Upper lobe of left lung (tissue), 6 donors: ENCODE results near the gene APOL3. TPM values are rescaled to one million over a fixed set of nuclear protein-coding genes. Genes with fewer than 3 reads are reported as not detected.
A peak's percentile ranks its signal among the peaks of the same experiment; 100 is the strongest.
"Not testable (repeated sequence)": the region's sequence is repeated elsewhere in the genome, so short reads cannot be mapped to it uniquely, and the experiment has no call there.

Experiments used
- ATAC-seq, 2 donors: fragments of 200-7000 bp; cut with Tn5 transposase; one replicate each; pipeline ENCODE4 v1.9.1; 2022; ENCODE audit warnings: mild to moderate bottlenecking in 2 of 2, moderate library complexity in 2 of 2; ENCODE audit not compliant: low FRiP score in 2 of 2
- DNase-seq, 2 donors: peaks; one replicate each; pipeline ENCODE4 v3.0.0-alpha.2; 2019 to 2020
- H3K27ac ChIP-seq, 4 donors: fragments of 200-600 bp; sonication (generic); one replicate each; pipeline ENCODE4 v1.5.1; 2016 to 2019
- H3K27me3 ChIP-seq, 4 donors: fragments of 200-600 bp; sonication (generic); one replicate each; pipeline ENCODE4 v1.5.1; 2017 to 2019
- H3K36me3 ChIP-seq, 4 donors: fragments of 200-600 bp; sonication (generic); one replicate each; pipeline ENCODE4 v1.5.1; 2016 to 2019
- H3K4me1 ChIP-seq, 4 donors: fragments of 200-600 bp; sonication (generic); one replicate each; pipeline ENCODE4 v1.5.1; 2018 to 2019
- H3K4me3 ChIP-seq, 4 donors: fragments of 200-600 bp; sonication (generic); one replicate each; pipeline ENCODE4 v1.5.1; 2017 to 2019; ENCODE audit warnings: mild to moderate bottlenecking in 2 of 4, moderate library complexity in 1 of 4
- H3K9me3 ChIP-seq, 4 donors: fragments of 200-600 bp; sonication (generic); one replicate each; pipeline ENCODE4 v1.5.1; 2018 to 2019
- EP300 ChIP-seq, 4 donors: sonication (generic); formaldehyde crosslinking; IDR thresholded peaks; one replicate each; pipeline ENCODE4 v1.5.1; 2017; ENCODE audit warnings: antibody characterized with exemption in 4 of 4, control low read depth in 2 of 4
- POLR2A ChIP-seq, 4 donors: fragments of 450-650 bp; IDR thresholded peaks; one replicate each; pipeline ENCODE4 v1.5.1; 2016 to 2017; ENCODE audit warnings: antibody characterized with exemption in 4 of 4, mild to moderate bottlenecking in 2 of 4
- POLR2AphosphoS5 ChIP-seq, 2 donors: sonication (generic); formaldehyde crosslinking; IDR thresholded peaks; one replicate each; pipeline ENCODE4 v1.5.1; 2017; ENCODE audit warnings: antibody characterized with exemption in 2 of 2
- WGBS, 2 donors: methylation state at CpG; one replicate each; pipeline ENCODE4 v1.1.5; 2017 to 2018; 5-methylcytosine and 5-hydroxymethylcytosine counted together
- total RNA-seq, 6 donors: library from RNA; depleted of rRNA in 4 of 6; stranded (reverse); fragments of >200 nt in 4 of 6; gene quantifications; one replicate each; pipeline versions ENCODE4 v1.1.0 to v1.2.1, GENCODE V29; 2016 to 2021
- TF ChIP-seq, protein P1 (sequence below), 6 experiments: fragments of 450-650 bp in 4 of 6; fragments of 200-600 bp in 2 of 6; sonication (generic) in 2 of 6; IDR thresholded peaks; one replicate each; pipeline ENCODE4 v1.5.1; 2016 to 2019; ENCODE audit warnings: antibody characterized with exemption in 6 of 6
- donor health status: DM: no; HTN: no; CAD: no; lungs with moderate emphysema.
- donor health status: DM: no; HTN: yes; CAD: no; lungs with severe emphysema.

Gene APOL3
- total RNA-seq, 6 donors from 2014 or later, result 40.4 to 88.0 (median 54.5) TPM

DNA sequence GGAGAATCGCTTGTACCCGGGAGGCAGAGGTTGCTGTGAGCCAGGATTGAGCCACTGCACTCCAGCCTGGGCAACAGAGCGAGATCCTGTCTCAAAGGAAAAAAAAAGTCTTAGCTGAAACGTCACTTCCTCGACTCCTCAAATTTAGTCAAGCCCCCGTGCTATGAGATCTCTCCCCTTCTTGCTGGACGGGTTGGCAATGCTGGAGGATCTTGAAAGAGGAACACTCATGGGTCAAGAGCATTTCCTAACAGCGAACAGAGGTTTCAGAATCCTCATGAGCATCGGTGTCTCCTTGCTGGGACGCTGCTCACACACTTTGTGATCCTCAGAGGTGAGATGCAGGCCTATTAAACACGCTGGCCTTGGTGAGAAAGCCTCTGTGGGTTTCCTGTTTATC is 35.9 kb downstream of the APOL3 start:
- H3K4me3 ChIP-seq, result no peak overlapping the region
- no peaks in the 10 kb centered on the region for H3K36me3 ChIP-seq
- DNase-seq, result no peak
- peaks cover 4 to 11% (median 8%) of the 10 kb centered on the region in 4 donors for H3K4me1 ChIP-seq
- 62 to 65% methylated on average over 11 of the region's 11 CpGs for WGBS, 2 donors
- no peak for ATAC-seq
- H3K27me3 ChIP-seq, result no peaks in the 10 kb centered on the region
- peak overlapping the region in 2 of 4 donors; percentile 83 for H3K27ac ChIP-seq
- no peaks in the 10 kb centered on the region for H3K9me3 ChIP-seq
- TF ChIP-seq POLR2A (IDR thresholded peaks at IDR 0.05), result no peak
- TF ChIP-seq EP300 (IDR thresholded peaks at IDR 0.05), result no peak
- no peak for TF ChIP-seq POLR2AphosphoS5 (IDR thresholded peaks at IDR 0.05)
- TF ChIP-seq, protein P1, sequence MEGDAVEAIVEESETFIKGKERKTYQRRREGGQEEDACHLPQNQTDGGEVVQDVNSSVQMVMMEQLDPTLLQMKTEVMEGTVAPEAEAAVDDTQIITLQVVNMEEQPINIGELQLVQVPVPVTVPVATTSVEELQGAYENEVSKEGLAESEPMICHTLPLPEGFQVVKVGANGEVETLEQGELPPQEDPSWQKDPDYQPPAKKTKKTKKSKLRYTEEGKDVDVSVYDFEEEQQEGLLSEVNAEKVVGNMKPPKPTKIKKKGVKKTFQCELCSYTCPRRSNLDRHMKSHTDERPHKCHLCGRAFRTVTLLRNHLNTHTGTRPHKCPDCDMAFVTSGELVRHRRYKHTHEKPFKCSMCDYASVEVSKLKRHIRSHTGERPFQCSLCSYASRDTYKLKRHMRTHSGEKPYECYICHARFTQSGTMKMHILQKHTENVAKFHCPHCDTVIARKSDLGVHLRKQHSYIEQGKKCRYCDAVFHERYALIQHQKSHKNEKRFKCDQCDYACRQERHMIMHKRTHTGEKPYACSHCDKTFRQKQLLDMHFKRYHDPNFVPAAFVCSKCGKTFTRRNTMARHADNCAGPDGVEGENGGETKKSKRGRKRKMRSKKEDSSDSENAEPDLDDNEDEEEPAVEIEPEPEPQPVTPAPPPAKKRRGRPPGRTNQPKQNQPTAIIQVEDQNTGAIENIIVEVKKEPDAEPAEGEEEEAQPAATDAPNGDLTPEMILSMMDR (IDR thresholded peaks at IDR 0.05), result no peak

DNA sequence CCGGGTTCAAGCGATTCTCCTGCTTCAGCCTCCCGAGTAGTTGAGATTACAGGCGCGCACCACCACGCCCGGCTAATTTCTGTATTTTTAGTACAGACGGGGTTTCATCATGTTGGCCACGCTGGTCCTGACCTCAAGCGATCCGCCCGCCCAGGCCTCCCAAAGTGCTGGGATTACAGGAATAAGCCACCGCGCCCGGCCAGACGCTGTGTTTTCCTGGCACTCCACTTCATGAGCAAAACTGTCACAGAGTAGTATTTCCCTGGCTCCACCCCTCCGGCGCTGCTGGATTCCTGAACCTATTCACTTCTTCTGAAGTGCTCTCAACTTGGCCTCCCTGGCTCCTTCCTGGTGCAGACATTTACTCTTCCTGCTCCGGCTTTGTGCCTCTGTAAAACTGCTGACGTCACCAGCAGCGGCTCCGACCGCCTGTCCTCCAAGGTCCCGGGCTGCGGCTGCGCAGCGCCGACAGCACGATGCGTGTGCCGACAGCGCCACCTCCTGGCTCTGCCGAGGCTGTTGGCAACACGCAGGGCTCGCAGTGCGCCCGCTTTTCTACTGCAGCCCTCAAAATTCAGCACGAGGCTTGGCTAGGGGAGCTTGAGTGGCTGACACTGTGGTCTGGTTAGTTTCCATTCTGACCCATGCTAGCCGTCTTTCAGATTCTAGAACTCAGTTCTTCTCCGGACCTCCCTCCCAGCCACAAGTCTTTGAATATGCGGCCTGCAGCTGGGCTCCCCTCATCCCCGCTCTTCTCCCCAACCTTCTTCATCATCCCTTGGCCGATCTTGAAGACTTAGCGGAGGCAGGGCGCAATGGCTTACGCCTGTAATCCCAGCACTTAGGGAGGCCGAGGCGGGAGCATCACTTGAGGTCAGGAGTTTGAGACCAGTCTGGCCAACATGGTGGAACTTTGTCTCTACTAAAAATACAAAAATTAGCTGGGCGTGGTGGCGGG is 36.6 kb downstream of the APOL3 start:
- H3K4me3 ChIP-seq, result peak overlapping the region in 3 of 4 donors; percentile 16 to 29 (median 29)
- TF ChIP-seq POLR2A (IDR thresholded peaks at IDR 0.05) (peak in 3 of 4 donors; percentile 11 to 34 (median 33)), POLR2AphosphoS5 (IDR thresholded peaks at IDR 0.05) (peak; percentile 82 to 86), EP300 (IDR thresholded peaks at IDR 0.05) (peak; percentile 16 to 94 (median 64))
- TF ChIP-seq, protein P1 (IDR thresholded peaks at IDR 0.05), result peak; percentile 93 to 99 (median 98)

DNA sequence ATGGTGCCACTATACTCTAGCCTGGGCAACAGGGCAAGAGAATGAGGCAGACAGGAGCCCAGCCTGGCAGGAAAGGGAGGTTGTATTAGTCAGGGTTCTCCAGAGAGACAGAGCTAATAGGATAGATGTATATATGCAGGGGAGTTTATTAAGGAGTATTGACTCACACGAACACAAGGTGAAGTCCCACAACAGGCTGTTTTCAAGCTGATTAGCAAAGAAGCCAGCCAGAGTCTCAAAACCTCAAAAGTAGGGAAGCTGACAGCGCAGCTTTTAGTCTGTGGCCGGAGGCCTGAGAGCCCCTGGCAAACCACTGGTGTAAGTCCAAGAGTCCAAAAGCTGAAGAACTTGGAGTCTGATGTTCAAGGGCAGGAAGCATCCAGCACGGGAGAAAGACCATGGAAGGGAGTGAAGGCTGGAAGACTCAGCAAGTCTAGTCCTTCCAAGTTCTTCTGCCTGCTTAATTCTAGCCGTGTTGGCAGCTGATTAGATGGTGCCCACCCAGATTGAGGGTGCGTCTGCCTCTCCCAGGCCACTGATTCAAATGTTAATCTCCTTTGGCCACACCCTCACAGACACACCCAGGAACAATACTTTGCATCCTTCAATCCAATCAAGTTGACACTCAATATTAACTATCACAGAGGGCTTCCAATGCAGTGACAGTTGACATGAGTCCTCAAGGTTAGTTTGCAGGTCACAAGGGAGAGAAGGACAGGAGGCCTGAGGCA is 39.8 kb downstream of the APOL3 start:
- 63 to 71% methylated on average over 6 of the region's 6 CpGs for WGBS, 2 donors
- not testable (repeated sequence) for H3K27ac ChIP-seq, ATAC-seq, DNase-seq, H3K9me3 ChIP-seq, H3K4me3 ChIP-seq, H3K36me3 ChIP-seq, H3K27me3 ChIP-seq
- H3K4me1 ChIP-seq, result peaks cover 4 to 11% (median 8%) of the 10 kb centered on the region in 4 donors

More for the DNA sequence above, 36.6 kb downstream of the APOL3 start:
- no peaks in the 10 kb centered on the region for H3K9me3 ChIP-seq
- peak; percentile 97 to 98 for DNase-seq
- 20 to 49% methylated on average over 24 to 49 of the region's 50 CpGs for WGBS, 2 donors
- ATAC-seq, result peak; percentile 97 to 98
- peak overlapping the region; percentile 62 to 83 (median 82) for H3K27ac ChIP-seq
- H3K36me3 ChIP-seq, result no peaks in the 10 kb centered on the region
- peaks cover 4 to 11% (median 8%) of the 10 kb centered on the region in 4 donors for H3K4me1 ChIP-seq
- H3K27me3 ChIP-seq, result no peaks in the 10 kb centered on the region

DNA sequence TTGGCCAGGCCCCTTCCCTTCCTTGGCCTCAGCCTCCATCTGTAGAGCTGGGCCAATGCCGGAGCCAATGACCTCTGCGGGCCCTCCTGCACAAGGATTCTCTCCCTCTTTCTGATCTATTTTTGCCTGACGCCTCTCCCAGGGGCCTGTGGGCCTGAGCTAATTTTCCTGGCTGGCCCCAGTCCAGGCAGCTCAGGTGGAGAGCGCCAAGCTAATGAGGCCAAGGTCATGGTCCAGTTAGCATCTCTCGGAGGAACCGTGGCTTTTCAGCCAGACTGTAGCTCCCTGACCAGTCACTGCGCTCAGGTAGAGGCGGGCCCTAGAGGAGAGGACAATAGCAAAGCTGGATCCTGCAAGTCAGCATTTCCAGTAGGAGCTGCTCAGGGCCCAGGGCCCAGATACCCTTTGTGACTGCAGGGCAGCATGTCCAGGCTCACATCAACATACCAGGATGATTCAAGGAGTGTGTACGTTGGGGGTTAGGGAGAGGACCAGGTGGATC is 43.5 kb downstream of the APOL3 start:
- TF ChIP-seq EP300 (IDR thresholded peaks at IDR 0.05), result no peak
- no peak for TF ChIP-seq POLR2AphosphoS5 (IDR thresholded peaks at IDR 0.05)
- no peak for TF ChIP-seq POLR2A (IDR thresholded peaks at IDR 0.05)
- TF ChIP-seq, protein P1 (IDR thresholded peaks at IDR 0.05), result no peak
- DNase-seq (no peak), ATAC-seq (peak in 1 of 2 donors; percentile 28)
- Histone ChIP-seq H3K27ac (no peak overlapping the region), H3K36me3 (no peaks in the 10 kb centered on the region), H3K4me1 (no peaks in the 10 kb centered on the region), H3K9me3 (no peaks in the 10 kb centered on the region), H3K27me3 (no peaks in the 10 kb centered on the region), H3K4me3 (no peak overlapping the region)
- 85 to 89% methylated on average over 7 to 9 of the region's 9 CpGs for WGBS, 2 donors

DNA sequence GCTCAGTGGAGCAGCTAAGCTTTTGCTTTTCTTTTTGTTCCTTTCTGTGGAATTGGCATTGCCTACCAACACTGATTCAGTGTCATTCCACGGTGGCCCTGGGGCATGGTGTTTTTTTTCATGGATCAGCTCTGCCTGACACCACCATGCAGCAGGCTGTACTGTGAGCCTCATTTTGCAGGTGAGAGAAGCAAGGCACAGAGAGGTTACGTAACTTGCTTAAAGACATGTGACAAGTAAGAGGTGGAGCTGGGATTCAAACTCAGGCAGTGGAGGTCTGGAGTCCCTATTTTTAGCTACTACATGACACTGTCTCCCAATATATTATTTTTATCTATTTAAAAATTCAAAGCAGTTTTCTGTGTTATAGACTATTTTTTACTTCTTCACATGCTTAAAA is 44.4 kb downstream of the APOL3 start:
- no peaks in the 10 kb centered on the region for H3K9me3 ChIP-seq
- no peak for ATAC-seq
- no peak for TF ChIP-seq POLR2A (IDR thresholded peaks at IDR 0.05)
- TF ChIP-seq POLR2AphosphoS5 (IDR thresholded peaks at IDR 0.05), result no peak
- no peak for TF ChIP-seq EP300 (IDR thresholded peaks at IDR 0.05)
- TF ChIP-seq, protein P1 (IDR thresholded peaks at IDR 0.05), result no peak
- H3K4me1 ChIP-seq, result no peaks in the 10 kb centered on the region
- 82 to 83% methylated on average over 2 of the region's 2 CpGs for WGBS, 2 donors
- H3K27ac ChIP-seq, result no peak overlapping the region
- H3K27me3 ChIP-seq, result no peaks in the 10 kb centered on the region
- H3K36me3 ChIP-seq, result no peaks in the 10 kb centered on the region
- no peak overlapping the region for H3K4me3 ChIP-seq
- no peak for DNase-seq
